NCI-H1436 (cell line): ENCODE data around the gene SORCS1.

ENCODE experiments used
- DNase-seq: peaks from one replicate; lab custom pipeline; 2025; lab: John Stamatoyannopoulos, UW

Gene SORCS1

DNA sequence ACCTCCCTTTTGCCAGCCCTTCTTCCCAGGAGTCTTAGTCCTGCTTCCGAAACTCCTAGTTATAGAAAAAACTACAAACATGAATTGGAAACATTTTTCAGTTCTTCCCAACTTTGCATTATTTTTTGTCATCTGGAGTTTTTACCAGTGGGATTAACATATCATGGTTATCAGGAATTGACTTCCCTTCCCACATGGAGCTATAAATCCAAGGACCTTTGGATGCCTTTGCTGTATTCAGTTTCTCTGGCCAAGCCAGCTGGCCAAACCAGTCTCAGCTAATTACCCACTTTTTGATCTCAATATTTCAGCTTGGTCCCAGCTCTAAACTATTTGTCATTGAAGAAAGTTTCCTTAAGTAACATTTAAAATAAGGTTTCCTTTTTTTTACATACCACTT, 570.6 kb downstream of the SORCS1 start:
- no peak for DNase-seq

DNA sequence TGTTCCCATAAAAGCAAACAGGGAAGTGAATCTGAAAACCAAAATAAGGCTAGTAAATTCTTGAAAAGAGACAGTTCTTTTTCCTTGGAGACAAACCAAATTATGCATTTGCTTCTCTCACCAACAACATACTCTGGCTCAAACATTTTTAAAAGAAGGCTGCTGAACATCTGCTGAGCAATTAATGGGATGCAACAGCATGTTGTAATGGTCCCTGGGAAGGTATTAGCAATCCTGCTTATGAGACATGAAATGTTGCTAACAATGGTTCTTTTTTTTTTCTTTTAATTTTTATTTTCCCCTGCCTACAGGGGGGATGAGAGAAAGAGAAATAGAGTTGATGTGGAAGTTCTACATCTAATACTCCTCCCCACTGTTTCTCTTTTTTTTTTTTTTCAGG, 572.1 kb downstream of the SORCS1 start:
- no peak for DNase-seq

DNA sequence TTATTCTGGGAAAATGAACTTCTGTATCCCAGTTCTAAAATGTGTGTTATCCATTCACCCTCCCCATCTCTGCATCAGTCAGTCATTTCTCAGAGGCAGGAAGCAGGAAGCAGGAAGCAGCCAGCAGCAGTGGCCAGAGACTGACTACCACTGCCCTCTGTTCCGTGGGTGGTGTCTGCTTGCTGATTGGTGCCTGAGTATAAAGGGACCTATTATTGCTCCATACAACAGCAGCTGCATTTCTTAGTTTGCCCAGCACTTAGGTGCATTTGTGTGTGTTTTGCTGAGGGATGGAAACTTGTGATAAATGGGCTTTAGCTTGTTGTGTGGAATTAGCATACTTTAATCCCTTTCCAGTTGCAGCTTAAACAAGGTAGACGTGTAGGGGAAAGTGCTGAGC, 582.2 kb downstream of the SORCS1 start:
- no peak for DNase-seq

DNA sequence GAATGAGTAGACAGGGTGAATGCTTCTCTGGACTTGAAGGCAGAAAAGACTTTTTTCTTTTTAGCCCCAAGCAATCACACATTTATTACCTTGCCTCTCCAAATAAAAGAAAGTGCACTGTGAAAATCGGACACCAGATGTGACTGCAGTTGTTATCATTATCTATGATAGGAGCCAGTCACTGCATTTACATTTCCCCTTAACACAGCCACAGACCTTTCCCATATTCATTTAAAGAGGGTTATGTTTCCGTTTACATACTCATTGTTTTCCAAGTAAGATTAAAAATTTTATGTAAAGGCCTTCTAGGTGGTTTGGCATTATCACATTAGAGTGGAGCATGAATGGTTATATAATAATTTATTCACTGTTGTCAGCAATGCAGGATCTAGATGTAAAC, 586.8 kb downstream of the SORCS1 start:
- DNase-seq: no peak

DNA sequence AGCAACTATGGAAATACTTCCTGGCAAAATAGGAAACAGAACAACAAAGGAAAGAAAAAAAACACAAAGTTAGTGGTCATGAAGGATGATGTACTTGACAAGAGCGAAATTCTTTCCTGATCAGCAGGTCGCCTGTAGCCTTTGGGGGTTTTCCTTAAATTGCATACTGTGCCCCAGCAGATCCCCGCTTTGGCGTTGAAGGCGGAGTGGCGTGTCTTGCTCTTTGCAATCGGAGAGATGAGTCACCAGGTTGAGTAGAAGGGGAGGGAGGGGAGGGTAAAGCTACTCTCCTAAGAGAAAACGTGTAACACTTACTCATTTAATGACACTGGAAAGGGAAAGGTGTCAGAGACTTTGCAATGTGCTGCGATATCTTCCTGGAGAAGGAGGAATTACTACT, 587.2 kb downstream of the SORCS1 start:
- DNase-seq: no peak

DNA sequence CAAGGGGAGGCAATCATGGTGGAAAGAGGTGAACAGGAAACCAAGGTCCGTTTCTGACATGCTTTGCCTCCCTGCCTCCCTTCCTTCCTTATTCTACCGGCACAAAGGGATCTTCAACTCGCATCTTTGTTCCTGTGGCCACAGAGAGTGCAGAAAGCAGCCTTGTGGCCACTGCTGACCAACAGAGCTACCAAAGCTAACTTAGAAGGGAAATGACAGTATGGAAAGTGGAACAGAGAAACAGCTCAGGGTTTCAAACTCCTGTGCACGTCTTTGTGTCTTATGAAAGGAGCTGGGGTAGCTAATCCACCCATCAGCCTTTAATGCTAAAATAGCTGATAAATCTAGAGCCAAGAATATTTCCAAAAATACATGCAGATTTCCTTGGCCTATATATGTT, 588.0 kb downstream of the SORCS1 start:
- no peak for DNase-seq

DNA sequence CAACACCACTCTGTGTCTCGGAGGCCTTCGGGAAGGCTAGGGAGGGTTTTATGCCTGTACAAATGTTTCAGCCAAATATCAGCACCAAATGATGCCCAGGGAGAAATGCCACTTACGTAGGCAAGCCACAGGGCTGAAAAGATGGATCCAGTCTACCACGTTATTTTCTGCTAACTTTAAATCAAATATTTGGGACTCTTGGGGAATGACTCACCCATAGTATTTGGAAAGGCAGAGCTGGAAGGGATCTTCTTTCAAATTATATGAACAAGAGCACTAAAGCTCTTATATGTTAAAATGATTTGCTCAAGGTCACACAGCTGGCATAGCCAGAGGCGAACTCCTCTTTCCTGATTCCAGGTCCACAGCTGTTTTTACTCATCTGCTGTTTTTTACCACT, 591.4 kb downstream of the SORCS1 start:
- no peak for DNase-seq

DNA sequence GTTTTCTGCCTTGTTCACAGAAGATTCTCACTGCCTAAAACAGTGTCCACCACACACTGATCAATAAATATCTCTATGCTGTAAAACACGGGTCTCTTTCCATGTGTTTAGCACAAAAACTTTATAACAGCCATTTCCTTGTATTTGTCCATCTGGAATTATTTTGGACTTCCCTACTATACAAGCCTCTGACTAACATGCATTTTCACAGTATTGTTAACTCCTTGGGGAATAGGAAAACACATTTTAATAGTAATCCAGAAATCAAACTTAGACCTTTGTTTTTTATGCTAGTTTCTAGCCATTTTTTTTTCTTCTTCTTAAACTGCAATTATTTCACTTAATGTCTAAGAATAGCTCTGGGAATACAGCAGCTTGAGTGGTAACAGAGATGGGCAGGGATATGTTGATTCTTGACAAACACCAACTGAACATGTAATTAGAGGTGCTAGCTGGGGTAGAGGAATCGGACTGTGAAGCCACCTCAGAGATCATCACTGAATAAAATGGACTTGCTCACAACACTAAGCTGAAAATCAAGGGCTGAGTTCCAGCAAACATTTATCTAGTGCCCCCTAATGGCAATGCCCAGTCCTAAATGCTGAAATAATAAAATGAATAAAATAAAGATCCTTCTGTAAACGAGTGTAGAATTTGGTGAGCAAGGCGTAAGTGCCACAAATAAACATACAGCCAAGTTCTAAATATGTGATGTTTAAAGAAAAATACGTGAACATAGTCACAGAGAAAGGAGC, 593.1 kb downstream of the SORCS1 start:
- no peak for DNase-seq

DNA sequence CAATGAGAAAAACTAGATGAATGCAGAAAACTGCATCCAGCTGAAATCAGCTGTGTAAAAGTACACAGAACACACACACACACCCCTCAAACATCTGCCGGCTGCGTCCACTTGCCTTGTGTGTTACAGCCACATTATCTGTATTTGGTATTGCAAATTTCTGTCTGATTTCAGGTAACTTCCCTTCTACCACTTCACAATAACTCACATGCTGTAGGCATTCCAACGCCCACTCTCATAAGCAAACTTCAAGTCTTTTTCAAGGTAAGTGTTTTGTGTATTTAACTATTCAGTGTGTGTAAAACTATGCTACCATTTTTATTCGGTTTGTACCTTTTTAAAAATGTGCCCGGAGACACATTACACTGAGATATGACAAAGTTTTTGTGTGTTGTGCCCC, 594.2 kb downstream of the SORCS1 start:
- no peak for DNase-seq

DNA sequence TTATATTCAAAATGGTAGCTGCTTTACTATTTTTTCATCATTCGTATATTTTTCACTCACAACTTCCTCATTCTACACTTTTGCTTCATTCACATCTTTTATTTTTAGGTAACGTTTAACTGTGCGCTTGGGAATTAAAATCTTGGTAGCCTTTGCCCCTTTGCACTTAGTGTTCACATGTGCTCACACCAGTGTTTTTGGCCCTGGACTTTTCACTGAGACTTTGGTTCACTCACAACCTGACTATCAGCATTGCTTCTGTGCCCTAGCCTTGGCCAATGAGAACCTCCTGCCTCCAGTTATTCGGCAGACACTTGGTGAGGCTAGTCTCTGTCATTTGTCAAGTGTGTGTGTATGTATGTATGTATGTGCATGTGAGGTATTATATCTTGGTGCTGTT, 596.9 kb downstream of the SORCS1 start:
- DNase-seq: no peak

DNA sequence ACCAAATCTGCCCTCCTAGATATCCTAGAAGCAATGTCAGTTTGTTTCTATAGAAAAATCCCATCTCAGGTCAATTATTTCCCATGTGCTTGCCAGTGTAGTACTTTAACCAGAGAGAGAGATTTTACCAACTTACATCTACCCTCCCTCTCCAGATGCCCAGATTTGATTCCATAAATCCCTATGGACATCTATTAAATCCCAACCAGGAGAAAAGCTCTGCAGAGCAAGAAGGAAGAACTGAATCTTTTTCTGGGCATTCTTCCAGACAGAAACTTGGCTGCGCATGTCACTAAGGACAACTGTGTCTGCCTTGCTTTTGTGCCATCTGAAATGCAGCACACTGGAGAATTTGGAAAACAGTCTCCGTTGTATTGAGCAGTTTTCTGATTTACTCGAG, 597.6 kb downstream of the SORCS1 start:
- DNase-seq: no peak

DNA sequence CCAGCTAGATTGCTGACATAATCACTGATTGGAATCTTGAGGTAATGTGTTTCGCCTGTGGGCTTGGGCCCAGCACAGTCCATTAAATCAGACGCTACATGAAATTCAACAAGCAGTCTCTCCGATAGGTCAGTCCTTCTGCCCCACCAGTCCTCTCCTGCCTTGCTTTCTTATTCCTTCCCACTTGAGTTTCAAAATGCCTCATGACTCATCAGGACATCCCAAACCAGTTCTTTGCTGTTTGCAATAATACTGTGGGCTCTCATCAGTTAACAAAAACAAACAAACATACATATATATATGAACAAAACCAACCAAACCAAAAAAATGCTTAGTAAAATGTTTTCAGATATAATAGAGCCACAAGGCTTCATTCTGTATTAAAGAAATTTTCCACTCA, 599.0 kb downstream of the SORCS1 start:
- no peak for DNase-seq

DNA sequence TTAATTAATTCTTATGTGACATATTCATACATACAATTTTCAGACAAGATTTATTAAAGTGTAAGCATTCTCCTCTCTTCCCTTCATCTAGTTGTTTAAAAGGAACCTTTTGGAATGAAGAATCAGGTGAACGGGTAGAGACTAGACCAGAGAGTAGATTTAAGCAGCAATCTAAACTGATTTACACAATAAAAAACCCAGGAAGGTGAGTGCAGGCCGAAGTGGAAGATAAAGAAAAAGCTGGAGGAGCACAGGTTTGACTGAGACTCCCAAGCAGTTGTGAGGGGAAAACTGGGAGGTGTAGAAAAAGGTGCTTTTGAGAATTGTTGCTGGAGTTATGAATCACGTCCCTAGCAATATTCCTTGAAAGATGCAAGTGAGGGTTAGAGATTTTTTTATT, 601.1 kb downstream of the SORCS1 start:
- no peak for DNase-seq

DNA sequence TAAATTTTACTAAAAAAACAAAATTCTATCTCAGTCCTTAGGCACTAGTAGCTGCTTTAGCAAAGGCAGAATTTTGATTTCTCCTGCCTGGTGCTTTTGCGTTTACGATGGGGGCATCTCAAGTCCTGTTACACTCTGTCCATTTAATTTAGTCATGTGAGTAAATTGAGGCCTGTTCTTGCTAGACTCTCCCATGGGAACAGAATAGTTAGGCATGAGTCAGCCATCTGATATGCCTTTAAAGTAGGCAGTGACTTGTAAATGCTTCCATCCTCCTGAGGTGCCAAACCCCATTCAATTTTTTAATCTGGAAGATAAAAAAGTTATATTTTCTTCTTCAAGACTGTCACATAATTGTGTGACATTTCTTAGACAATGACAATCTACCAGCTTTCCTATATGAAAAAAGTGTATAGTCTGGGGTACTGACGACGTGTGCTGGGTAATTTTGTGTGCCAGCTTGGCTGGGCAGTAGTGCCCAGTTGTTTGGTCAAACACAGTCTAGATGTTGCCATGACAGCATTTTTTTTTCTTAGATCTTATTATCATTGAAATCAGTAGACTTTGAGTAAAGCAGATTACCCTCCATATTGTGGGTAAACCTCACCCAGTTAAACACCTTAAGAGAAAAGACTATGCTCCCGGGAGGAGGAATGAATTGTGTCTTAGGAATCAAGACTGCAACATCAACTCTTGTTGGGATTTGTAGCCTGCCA, 603.4 kb downstream of the SORCS1 start:
- no peak for DNase-seq

DNA sequence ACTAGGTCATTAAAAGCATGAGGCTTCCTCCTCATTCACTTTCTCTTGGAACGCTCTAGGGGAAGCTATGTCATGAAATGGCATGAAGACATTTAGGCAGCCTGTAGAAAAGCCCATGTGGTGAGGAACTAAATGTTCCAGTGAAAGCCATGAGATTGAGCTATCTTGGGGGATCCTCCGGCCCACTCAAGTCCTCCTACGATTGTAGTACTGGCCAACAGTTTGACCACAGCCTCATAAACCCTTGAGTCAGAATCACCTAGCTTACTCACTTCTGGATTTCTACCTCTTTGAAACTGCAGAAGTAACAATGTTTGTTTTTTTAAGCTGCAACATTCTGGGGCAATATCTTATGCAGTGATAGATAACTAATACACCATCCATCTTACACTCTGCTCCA, 605.1 kb downstream of the SORCS1 start:
- no peak for DNase-seq

DNA sequence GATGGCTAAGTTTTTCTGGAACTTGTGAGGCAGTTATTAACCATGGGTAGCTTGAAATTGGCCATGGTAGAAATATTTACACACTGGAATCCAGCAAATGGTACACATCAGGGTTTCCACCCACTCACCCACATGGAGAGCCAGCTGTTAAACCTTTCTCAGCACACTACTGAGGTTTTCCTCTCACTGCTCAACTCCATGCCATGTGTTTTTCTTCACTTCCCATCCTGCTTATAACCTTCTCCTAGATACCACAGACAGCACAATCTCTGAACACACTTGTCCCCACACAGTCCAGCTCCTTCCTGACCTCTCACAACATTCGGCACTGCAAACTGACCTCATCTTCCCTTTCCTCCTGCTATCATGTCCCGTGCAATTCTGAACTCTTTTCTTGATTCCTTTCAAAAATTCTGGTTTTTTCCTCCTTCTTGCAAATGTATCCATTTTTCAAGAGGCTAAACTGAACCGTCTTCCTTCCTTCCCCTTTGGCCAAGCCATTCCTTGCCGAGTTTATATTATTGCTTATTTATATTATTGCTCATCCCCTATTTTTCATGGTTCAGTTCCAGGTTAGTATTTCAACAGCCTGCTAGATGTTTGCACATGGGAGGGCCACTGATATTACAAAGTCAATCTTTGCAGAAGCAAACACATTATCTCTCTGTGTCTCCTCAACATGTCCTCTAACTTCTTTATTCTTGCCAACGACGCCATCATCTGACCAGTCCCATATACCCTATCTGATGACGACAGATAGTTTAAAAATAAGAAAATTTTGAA, 606.4 kb downstream of the SORCS1 start:
- DNase-seq: no peak

DNA sequence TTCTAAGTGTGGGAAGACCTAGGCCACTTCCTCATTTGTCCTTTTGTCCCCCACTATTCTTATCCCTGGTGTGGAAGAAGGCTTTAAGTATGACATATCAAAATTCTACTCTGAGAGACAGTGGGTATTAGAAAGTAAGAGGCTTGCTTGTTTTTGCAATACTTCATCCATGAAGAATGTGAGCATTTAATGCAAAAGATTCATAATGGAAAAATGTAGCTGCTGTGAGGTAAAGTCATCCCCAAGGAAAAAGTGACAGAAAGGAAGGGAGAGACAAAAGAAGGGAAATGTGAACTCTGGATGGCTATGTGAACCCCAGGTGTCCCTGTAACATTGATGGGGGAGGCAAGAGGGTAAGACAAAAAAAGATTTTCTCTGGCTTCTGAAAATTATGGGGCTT, 607.5 kb downstream of the SORCS1 start:
- DNase-seq: no peak

DNA sequence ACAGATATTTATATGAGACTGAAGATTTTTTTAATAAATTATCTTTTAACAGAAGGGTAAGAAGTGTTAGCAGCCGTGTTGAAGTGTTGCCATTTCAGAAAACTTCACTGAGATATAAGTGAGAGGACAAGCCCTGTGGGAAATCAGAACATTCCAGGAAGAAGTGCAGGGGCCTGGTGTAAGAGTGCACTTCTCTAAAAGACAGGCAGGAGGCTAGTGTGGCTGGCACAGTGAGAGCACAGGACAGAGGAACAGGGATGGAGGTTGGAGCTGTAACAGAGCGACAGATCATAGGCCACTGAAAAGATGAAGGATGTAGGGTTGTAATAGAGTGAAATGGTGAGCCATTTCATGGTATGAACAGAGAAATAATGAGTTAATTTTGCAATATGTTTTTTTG, 608.9 kb downstream of the SORCS1 start:
- DNase-seq: no peak

DNA sequence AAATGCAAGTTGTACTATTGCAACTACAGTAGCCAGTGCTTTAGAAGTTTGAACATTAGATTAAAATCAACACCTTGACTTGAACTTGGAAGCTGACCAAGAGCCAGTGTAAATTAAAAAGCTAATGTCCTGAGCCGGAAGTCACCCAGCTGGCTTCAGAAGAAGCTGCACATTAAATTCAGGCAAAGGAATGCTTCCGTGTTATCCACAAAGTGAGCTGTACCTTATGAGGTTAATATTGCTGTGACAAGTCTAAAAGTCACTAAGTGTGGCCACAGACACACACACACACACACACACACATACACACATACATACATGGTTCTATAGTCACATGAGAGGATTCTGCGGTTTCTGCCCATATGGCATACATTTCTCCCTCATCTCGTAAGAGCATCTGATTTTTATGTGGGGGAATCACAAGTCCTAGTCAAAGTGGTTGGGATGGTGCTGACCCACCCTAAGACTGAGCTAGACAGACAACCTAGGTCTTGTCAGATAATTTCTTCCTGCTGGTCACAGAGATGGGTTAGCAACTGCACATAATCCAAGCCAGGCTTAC, 612.9 kb downstream of the SORCS1 start:
- no peak for DNase-seq

DNA sequence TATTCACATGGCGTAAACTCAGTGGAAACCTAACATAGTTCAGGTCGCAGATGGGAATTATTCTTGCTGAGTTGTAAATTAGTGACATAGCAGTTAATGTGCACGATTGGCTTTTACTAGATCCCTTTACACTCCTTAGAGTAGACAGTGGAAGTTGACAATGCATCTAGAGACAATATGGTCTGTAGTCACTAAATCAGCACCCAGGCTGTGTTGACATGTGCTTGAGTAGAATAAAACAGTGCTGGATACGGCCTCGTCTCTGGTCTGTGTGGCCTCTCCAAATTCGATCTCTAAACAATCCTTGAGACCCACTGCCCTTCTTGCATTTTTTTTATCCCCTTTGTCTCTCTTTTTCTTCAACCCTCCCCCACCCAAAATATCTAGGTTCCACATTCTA, 615.7 kb downstream of the SORCS1 start:
- no peak for DNase-seq

DNA sequence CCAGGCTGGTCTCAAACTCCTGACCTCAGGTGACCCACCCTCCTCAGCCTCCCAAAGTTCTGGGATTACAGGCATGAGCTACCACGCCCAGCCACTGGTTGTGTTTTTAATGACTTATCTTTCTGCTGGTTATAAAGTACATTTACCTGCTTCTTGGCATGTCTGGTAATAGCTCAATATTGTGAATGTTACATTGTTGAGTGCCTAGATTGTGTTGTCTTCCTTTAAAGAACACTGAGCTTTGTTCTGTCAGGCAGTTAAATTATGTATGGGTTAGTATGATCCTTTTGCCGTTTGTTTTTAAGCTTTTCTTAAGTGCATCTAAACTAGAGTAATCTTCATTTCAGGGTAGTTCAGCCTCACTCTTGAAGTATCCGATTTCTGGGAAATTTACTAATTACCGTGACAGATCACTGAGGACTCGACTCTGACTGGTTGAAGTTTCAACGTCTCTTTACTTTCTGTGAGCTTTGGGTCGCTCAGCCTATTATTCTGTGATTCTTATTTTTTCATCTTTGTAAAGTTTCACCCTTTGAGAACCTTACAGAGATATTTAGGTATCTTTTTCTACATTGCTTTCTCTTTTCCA, 617.4 kb downstream of the SORCS1 start:
- DNase-seq: no peak

DNA sequence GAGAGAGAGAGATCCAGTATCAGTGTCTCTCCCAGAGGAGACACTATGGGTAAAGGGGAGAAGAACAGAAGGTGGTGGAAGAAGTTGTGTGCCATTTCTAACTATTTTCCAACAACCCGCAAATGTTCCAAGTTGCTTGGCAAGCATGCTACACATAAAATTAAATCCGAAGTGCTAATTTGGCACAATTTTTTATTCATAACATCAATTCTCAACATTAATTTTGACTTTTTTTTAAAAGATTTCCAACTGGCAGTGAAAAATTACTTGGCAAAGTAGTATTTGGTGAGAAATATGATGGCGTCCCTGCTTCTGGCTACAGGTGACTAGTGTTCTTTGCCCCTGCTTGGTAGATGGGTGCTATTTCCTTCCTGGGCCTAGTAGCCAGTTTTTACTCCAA, 622.0 kb downstream of the SORCS1 start:
- no peak for DNase-seq
